K562 (cell line): ENCODE results near the gene BOD1L2. TPM values are rescaled to one million over a fixed set of nuclear protein-coding genes. Genes with fewer than 3 reads are reported as not detected.

Source experiments
- ATAC-seq: fragments of 200-7000 bp; cut with Tn5 transposase; 3 replicates; pipeline ENCODE4 v1.9.1; 2020; ENCODE audit warnings: moderate library complexity
- BruUV-seq: library from RNA; stranded (reverse); fragments of 400-500 nt; replicated peaks from 2 replicates; lab custom pipeline; 2021; lab: Mats Ljungman, UMichigan
- CTCF ChIA-PET: fragments of 300-600 bp; formaldehyde crosslinking; extraction: SDS; loops from one replicate; lab custom pipeline; 2021; ENCODE audit warnings: low intra/inter-chr PET ratio; lab: Yijun Ruan, JAX
- POLR2A ChIA-PET: fragments of 300-600, 350-650 bp; sonication (Branson Sonifier 250); formaldehyde crosslinking; extraction: SDS; loops from one replicate; lab custom pipeline; 2021; ENCODE audit warnings: antibody characterized with exemption, inconsistent platforms; lab: Yijun Ruan, JAX
- DNase-seq, 4 experiments: peaks; one replicate each; pipeline versions ENCODE4 v3.0.0 to v3.0.0-alpha.2; 2011 to 2018; ENCODE audit warnings: low spot score in 3 of 4, mixed read lengths in 3 of 4; ENCODE audit errors: extremely low read depth in 1 of 4
- FAIRE-seq: peaks from 2 replicates; lab custom pipeline; 2011; peaks lifted over from hg19 to GRCh38; lab: Jason Lieb, UNC
- H2AFZ ChIP-seq: 2 replicates; pipeline ENCODE4 v1.6.0; 2011; ENCODE audit warnings: low read depth, low read length, control low read depth, inconsistent platforms
- H3K27ac ChIP-seq: fragments of 200-600 bp; 3 replicates; pipeline ENCODE4 v1.8.0; 2011; ENCODE audit warnings: low read depth, mild to moderate bottlenecking, control low read depth, inconsistent platforms, low read length, moderate library complexity, mixed read lengths; ENCODE audit errors: extremely low read depth
- H3K27me3 ChIP-seq, 2 experiments: fragments of 300-600 bp in 1 of 2; 2 replicates in 1 of 2; 3 replicates in 1 of 2; pipeline versions ENCODE4 v1.6.0 to v1.8.0; 2011; ENCODE audit warnings: inconsistent platforms in 2 of 2, low read length in 2 of 2, mild to moderate bottlenecking in 1 of 2, mixed read lengths in 1 of 2, moderate library complexity in 1 of 2; ENCODE audit not compliant: control insufficient read depth in 2 of 2, insufficient read depth in 2 of 2
- H3K36me3 ChIP-seq: fragments of 300-600 bp; 3 replicates; pipeline ENCODE4 v1.8.0; 2011; ENCODE audit warnings: mild to moderate bottlenecking, low read length, inconsistent platforms; ENCODE audit not compliant: control insufficient read depth, insufficient read depth
- H3K4me1 ChIP-seq, 2 experiments: fragments of 200-600 bp in 1 of 2; replicated peaks in 1 of 2; 2 replicates in 1 of 2; 3 replicates in 1 of 2; pipeline versions ENCODE4 v1.5.1 to v1.8.0; 2011; ENCODE audit warnings: inconsistent platforms in 2 of 2, low read length in 2 of 2, mild to moderate bottlenecking in 1 of 2, mixed read lengths in 1 of 2, moderate library complexity in 1 of 2; ENCODE audit not compliant: control insufficient read depth in 2 of 2, insufficient read depth in 2 of 2
- H3K4me2 ChIP-seq: 2 replicates; pipeline ENCODE4 v1.6.1; 2011; ENCODE audit warnings: low read length, control low read depth, inconsistent platforms, mixed read lengths; ENCODE audit not compliant: insufficient read depth
- H3K4me3 ChIP-seq: fragments of 200-600 bp; sonication (generic), shearing (Covaris generic); 2 replicates; pipeline ENCODE4 v1.5.1; 2016; ENCODE audit warnings: control low read depth, inconsistent platforms
- H3K79me2 ChIP-seq: fragments of 200-600 bp; 3 replicates; pipeline ENCODE4 v1.8.0; 2011; ENCODE audit warnings: low read length, inconsistent platforms; ENCODE audit not compliant: control insufficient read depth, insufficient read depth
- H3K9ac ChIP-seq, 2 experiments: 2 replicates each; pipeline versions ENCODE4 v1.6.0 to v1.6.1; 2011; ENCODE audit warnings: low read depth in 2 of 2, low read length in 2 of 2, control low read depth in 1 of 2, inconsistent platforms in 1 of 2, mild to moderate bottlenecking in 1 of 2, mixed read lengths in 1 of 2; ENCODE audit not compliant: insufficient read depth in 1 of 2
- H3K9me1 ChIP-seq: one replicate; pipeline ENCODE4 v1.6.0; 2011; ENCODE audit warnings: inconsistent platforms, mild to moderate bottlenecking, low read length, moderate library complexity; ENCODE audit not compliant: control insufficient read depth, insufficient read depth
- H3K9me3 ChIP-seq: replicated peaks from 2 replicates; pipeline ENCODE4 v1.5.1; 2011; ENCODE audit warnings: low read depth, low read length, inconsistent platforms; ENCODE audit not compliant: control insufficient read depth, insufficient read depth
- H4K20me1 ChIP-seq: replicated peaks from 2 replicates; pipeline ENCODE4 v1.6.1; 2011; ENCODE audit warnings: low read length, inconsistent platforms, mixed read lengths; ENCODE audit not compliant: control insufficient read depth, insufficient read depth
- ARHGAP35 ChIP-seq: fragments of 450-650 bp; IDR thresholded peaks from 2 replicates; pipeline ENCODE4 v1.6.1; 2018; ENCODE audit not compliant: partially characterized antibody
- CREB5 ChIP-seq: fragments of 250-450 bp; sonication (Bioruptor Pico); IDR thresholded peaks from 2 replicates; pipeline ENCODE4 v1.5.0; 2020; ENCODE audit warnings: mild to moderate bottlenecking
- GABPB2 ChIP-seq: fragments of 250-450 bp; sonication (Bioruptor Pico); conservative IDR thresholded peaks from 2 replicates; pipeline ENCODE4 v1.5.1; 2021; ENCODE audit warnings: mild to moderate bottlenecking
- HDAC3 ChIP-seq: fragments of 450-650 bp; IDR thresholded peaks from 2 replicates; pipeline ENCODE4 v1.6.1; 2018; ENCODE audit warnings: borderline replicate concordance, mild to moderate bottlenecking, moderate library complexity; ENCODE audit not compliant: partially characterized antibody
- HNRNPLL ChIP-seq: fragments of 200-400 bp; formaldehyde crosslinking; IDR thresholded peaks from 2 replicates; pipeline ENCODE4 v1.6.1; 2017; ENCODE audit warnings: low read length, low read depth, mild to moderate bottlenecking; ENCODE audit not compliant: poor library complexity, severe bottlenecking
- RBM14 ChIP-seq: fragments of 200-400 bp; formaldehyde crosslinking; IDR thresholded peaks from 2 replicates; pipeline ENCODE4 v1.6.1; 2018; ENCODE audit warnings: low read depth, mild to moderate bottlenecking, low read length, moderate library complexity, borderline replicate concordance; ENCODE audit not compliant: insufficient read depth
- RNF219 ChIP-seq: fragments of 250-450 bp; sonication (Bioruptor Pico); IDR thresholded peaks from 2 replicates; pipeline ENCODE4 v1.5.0; 2022; ENCODE audit warnings: mild to moderate bottlenecking
- SAFB ChIP-seq: fragments of 200-400 bp; formaldehyde crosslinking; IDR thresholded peaks from 2 replicates; pipeline ENCODE4 v1.6.1; 2017; ENCODE audit warnings: low read depth, low read length, borderline replicate concordance
- SFPQ ChIP-seq: fragments of 200-400 bp; formaldehyde crosslinking; IDR thresholded peaks from 2 replicates; pipeline ENCODE4 v1.6.1; 2017; ENCODE audit warnings: mild to moderate bottlenecking, low read depth, low read length, moderate library complexity
- WGBS: fragments of 100-300 bp; shearing (Covaris generic); methylation state at CpG from one replicate; pipeline ENCODE4 v1.1.6; 2016; ENCODE audit warnings: low coverage, mixed read lengths; ENCODE audit not compliant: insufficient coverage; ENCODE audit errors: missing lambda C conversion rate; 5-methylcytosine and 5-hydroxymethylcytosine counted together
- in situ Hi-C: fragments of 300-500 bp; cut with MboI; formaldehyde crosslinking; loops from 4 replicates; pipeline ENCODE4 v1.15.0; 2018; ENCODE audit warnings: inconsistent platforms, mixed read lengths
- intact Hi-C: fragments of 100-400 bp; cut with micrococcal nuclease; formaldehyde crosslinking; loops from 2 replicates; pipeline ENCODE4 v1.14.2; 2022
- polyA plus RNA-seq, 8 experiments: library from polyadenylated mRNA; depleted of rRNA in 4 of 8; stranded (reverse) in 5 of 8; unstranded in 3 of 8; fragments of >200 nt; fragmentation: Nextera tagmentation in 2 of 8; fragmentation: Illumina TruSeq in 1 of 8; extraction: Ambion mirVana in 2 of 8; extraction: Trizol in 1 of 8; gene quantifications; 2 replicates each; pipeline versions ENCODE4 v1.2.1 to v1.2.3, GENCODE V29; 2011 to 2014; ENCODE audit warnings: inconsistent platforms in 1 of 8, missing spikeins in 1 of 8
- total RNA-seq, 7 experiments: library from RNA; depleted of rRNA in 6 of 7; stranded (reverse); fragments of >200 nt in 6 of 7; fragmentation: Illumina TruSeq in 2 of 7; extraction: Trizol in 2 of 7; gene quantifications; 2 replicates each; pipeline versions ENCODE4 v1.2.1 to v1.2.3, GENCODE V29; 2011 to 2021; ENCODE audit warnings: low replicate concordance in 1 of 7

Gene BOD1L2
- total and polyA plus RNA-seq, 9 of the 15 experiments (the other 6 are each of a cell fraction or from before 2014, with no cell fraction given) = 0.03 TPM; not detected in 8

- no TSS peak for BruUV-seq
- H2AFZ ChIP-seq = no peak overlapping the region
- no peaks in the 10 kb centered on the region for H3K9me3 ChIP-seq
- intact Hi-C loops (no loop called here), in situ Hi-C loops (no loop called here)
- no peak overlapping the region for H3K4me3 ChIP-seq
- H3K36me3 ChIP-seq = no peaks in the 10 kb centered on the region
- no peak overlapping the region for H3K27ac ChIP-seq
- no peak overlapping the region for H3K9ac ChIP-seq
- no peak for ATAC-seq
- H3K27me3 ChIP-seq = no peaks in the 10 kb centered on the region
- no peak for DNase-seq
- H3K9me1 ChIP-seq = no peaks in the 10 kb centered on the region
- no peak overlapping the region for H3K4me2 ChIP-seq
- ChIA-PET CTCF (no interaction called here), POLR2A (no interaction called here)
- no peak for FAIRE-seq
- H3K79me2 ChIP-seq = no peaks in the 10 kb centered on the region
- TF ChIP-seq RBM14 (no peak), RNF219 (CRISPR knock-in tag) (no peak)
- TF ChIP-seq, all 486 proteins: peak for 0
- Histone ChIP-seq H4K20me1 (no peaks in the 10 kb centered on the region), H3K4me1 (no peaks in the 10 kb centered on the region)
- 0% methylated on average over 1 of the region's 1 CpG for WGBS
Observed at GRCh38 chr18:57190026-57190425, 43.1 kb downstream of the BOD1L2 start.

- no peaks in the 10 kb centered on the region for H4K20me1 ChIP-seq
- no peak overlapping the region for H2AFZ ChIP-seq
- DNase-seq (no peak), ATAC-seq (no peak), FAIRE-seq (no peak)
- no peaks in the 10 kb centered on the region for H3K36me3 ChIP-seq
- H3K4me3 ChIP-seq = no peak overlapping the region
- H3K9me3 ChIP-seq = no peaks in the 10 kb centered on the region
- ChIA-PET POLR2A (interaction anchor here (0.5 to 0.7 kb wide), 2 partner anchors 38 to 39 kb away, joined by 3 to 4 read pairs; no protein-coding TSS in a partner anchor), CTCF (no interaction called here)
- H3K4me2 ChIP-seq = no peak overlapping the region
- no peaks in the 10 kb centered on the region for H3K27me3 ChIP-seq
- BruUV-seq = no TSS peak
- H3K9me1 ChIP-seq = no peaks in the 10 kb centered on the region
- H3K79me2 ChIP-seq = no peaks in the 10 kb centered on the region
- in situ Hi-C loops = no loop called here
- TF ChIP-seq HNRNPLL (no peak), CREB5 (CRISPR knock-in tag) (no peak), GABPB2 (CRISPR knock-in tag) (no peak), HDAC3 (no peak), SAFB (no peak), ARHGAP35 (no peak), SFPQ (no peak)
- intact Hi-C loops = no loop called here
- no peak overlapping the region for H3K9ac ChIP-seq
- H3K27ac ChIP-seq = no peak overlapping the region
- no peaks in the 10 kb centered on the region for H3K4me1 ChIP-seq
- 0% methylated on average over 3 of the region's 3 CpGs for WGBS
Observed at GRCh38 chr18:57194070-57194469, 47.2 kb downstream of the BOD1L2 start.
